ENCODE measurements around the gene GALNT14. TPM values are rescaled to one million over a fixed set of nuclear protein-coding genes. Genes with fewer than 3 reads are reported as not detected.

Gene GALNT14
- total and polyA plus RNA-seq, 8 donors, result 0.93 to 15.6 (median 1.4) TPM; not detected in 3

DNA sequence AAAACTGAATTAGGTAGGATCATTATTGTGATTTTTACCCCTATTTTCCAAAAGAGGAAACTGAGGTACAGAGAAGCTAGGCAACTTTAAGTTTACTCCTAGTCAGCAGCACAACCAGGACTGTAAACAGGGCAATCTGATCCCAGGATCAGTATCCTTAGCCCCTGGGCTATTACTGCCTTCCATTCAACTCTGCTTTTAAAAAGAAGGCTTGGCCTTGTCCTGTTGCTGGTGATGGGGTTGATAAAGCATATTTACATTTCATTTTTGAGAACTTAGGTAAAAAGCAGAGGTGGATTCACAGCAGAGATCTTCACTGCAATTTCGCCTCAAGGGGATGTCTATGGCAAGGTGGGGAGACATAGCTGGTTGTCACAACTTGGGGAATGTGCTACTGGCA, 148.5 kb downstream of the GALNT14 start:
- intact Hi-C loops (cut with DNase I; ENCODE audit: low total_unique reads), result no loop called here
- Histone ChIP-seq H3K4me3 (no peak overlapping the region), H3K27me3 (no peaks in the 10 kb centered on the region), H3K27ac (no peak overlapping the region), H3K4me1 (no peaks in the 10 kb centered on the region), H3K9me3 (no peaks in the 10 kb centered on the region), H3K36me3 (no peaks in the 10 kb centered on the region)
- no peak for DNase-seq
- 70 to 96% (median 87%) methylated on average over 1 of the region's 1 CpG for WGBS, 5 donors
- TF ChIP-seq POLR2A (IDR thresholded peaks at IDR 0.05), result no peak
- TF ChIP-seq, protein P1, sequence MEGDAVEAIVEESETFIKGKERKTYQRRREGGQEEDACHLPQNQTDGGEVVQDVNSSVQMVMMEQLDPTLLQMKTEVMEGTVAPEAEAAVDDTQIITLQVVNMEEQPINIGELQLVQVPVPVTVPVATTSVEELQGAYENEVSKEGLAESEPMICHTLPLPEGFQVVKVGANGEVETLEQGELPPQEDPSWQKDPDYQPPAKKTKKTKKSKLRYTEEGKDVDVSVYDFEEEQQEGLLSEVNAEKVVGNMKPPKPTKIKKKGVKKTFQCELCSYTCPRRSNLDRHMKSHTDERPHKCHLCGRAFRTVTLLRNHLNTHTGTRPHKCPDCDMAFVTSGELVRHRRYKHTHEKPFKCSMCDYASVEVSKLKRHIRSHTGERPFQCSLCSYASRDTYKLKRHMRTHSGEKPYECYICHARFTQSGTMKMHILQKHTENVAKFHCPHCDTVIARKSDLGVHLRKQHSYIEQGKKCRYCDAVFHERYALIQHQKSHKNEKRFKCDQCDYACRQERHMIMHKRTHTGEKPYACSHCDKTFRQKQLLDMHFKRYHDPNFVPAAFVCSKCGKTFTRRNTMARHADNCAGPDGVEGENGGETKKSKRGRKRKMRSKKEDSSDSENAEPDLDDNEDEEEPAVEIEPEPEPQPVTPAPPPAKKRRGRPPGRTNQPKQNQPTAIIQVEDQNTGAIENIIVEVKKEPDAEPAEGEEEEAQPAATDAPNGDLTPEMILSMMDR (IDR thresholded peaks at IDR 0.05), result no peak

DNA sequence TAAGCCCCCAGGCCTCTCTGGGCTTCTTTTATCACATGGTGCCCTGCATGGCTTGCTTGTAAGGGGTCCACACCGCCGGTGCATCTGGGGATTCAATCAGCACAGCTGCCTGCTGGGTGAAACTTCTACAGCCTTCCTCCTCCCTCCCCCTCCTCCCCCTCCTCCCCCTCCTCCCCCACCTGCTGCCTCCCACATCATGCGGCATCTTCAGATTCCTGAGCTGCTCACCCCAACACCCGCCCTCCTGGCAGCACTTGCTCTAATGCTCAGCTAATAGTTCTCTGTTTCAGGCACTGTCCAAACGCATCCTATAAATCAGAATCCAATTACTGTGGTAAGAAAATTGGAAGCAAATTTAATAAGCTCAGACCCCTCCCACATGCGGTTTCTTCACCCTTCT, 150.7 kb downstream of the GALNT14 start:
- TF ChIP-seq POLR2A (IDR thresholded peaks at IDR 0.05) (no peak), POLR2AphosphoS5 (IDR thresholded peaks at IDR 0.05) (no peak), EP300 (IDR thresholded peaks at IDR 0.05) (no peak)
- 63 to 84% (median 72%) methylated on average over 6 of the region's 6 CpGs for WGBS, 5 donors
- no peaks in the 10 kb centered on the region for H3K9me3 ChIP-seq
- peak in 1 of 2 donors; percentile 54 for DNase-seq
- no peaks in the 10 kb centered on the region for H3K4me1 ChIP-seq
- no peaks in the 10 kb centered on the region for H3K36me3 ChIP-seq
- no peak overlapping the region for H3K4me3 ChIP-seq
- H3K27me3 ChIP-seq, result no peaks in the 10 kb centered on the region
- intact Hi-C loops (cut with DNase I; ENCODE audit: low total_unique reads), result no loop called here
- H3K27ac ChIP-seq, result no peak overlapping the region

DNA sequence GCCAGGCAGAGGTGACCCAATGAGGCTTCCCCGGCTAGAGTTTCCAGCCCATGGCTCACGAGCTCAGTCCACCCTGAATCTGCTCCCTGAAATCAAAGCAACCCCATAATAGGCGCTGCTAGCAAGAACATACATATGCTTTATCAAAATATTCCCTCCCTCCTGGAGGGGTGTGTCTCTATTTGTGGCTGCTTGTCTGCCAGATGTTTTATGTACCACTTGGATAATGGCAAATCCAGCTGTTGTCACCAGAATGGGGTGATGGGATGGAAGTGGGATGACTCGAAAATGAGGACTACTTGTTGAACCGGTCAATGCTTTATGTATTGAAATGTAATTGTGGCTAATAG, 152.0 kb downstream of the GALNT14 start:
- intact Hi-C loops (cut with DNase I; ENCODE audit: low total_unique reads), result no loop called here
- Histone ChIP-seq H3K9me3 (no peaks in the 10 kb centered on the region), H3K36me3 (no peaks in the 10 kb centered on the region), H3K4me3 (no peak overlapping the region), H3K27me3 (no peaks in the 10 kb centered on the region), H3K27ac (no peak overlapping the region), H3K4me1 (peaks cover 0 to 5% (median 2%) of the 10 kb centered on the region in 4 donors)
- TF ChIP-seq POLR2AphosphoS5 (IDR thresholded peaks at IDR 0.05) (no peak), POLR2A (IDR thresholded peaks at IDR 0.05) (no peak), EP300 (IDR thresholded peaks at IDR 0.05) (no peak)
- TF ChIP-seq, protein P1 (IDR thresholded peaks at IDR 0.05), result no peak
- DNase-seq, result peak in 1 of 2 donors; percentile 56
- WGBS, 5 donors, result 63 to 79% (median 72%) methylated on average over 5 of the region's 5 CpGs

DNA sequence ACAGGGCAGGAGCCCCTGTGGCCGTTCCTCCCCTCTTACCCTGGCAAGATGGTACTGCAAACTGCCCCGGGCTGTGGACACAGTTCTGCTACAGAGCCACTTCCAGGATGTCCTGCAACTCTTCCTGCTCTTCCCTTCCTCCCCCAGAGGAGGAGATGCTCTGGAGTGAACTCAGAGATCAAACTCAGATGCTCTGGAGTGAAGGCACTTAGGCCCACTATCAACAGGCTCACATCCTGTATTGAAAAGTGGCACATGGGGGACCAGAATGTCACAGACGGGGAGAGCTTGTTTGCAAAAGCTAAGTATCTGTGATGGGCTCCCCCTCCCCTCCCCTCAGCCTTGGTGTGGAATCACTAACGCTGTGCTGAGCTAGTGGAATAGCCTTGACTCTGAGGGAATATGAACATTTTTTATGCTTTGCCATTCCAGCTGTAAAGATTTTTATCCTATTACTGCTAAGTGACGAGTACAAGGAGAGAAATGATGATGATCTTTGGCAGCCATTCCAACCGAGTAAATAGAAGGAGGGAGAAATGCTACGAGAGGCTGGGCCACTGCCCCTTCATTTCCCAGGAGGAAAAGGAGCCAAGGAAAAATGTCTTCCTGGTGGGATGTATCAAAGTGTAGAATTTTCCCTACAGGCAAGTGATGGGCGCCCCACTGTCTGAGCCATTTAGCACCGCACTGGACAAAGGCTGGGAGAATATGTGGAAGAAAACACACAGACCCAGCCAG, 152.6 kb downstream of the GALNT14 start:
- intact Hi-C loops (cut with DNase I; ENCODE audit: low total_unique reads), result no loop called here
- TF ChIP-seq, protein P1 (IDR thresholded peaks at IDR 0.05), result no peak
- TF ChIP-seq POLR2AphosphoS5 (IDR thresholded peaks at IDR 0.05) (no peak), POLR2A (IDR thresholded peaks at IDR 0.05) (no peak), EP300 (IDR thresholded peaks at IDR 0.05) (no peak)
- peak in 1 of 2 donors; percentile 74 for DNase-seq
- Histone ChIP-seq H3K4me1 (peaks cover 0 to 6% (median 3%) of the 10 kb centered on the region in 4 donors), H3K27me3 (no peaks in the 10 kb centered on the region), H3K36me3 (no peaks in the 10 kb centered on the region), H3K4me3 (no peak overlapping the region), H3K27ac (no peak overlapping the region), H3K9me3 (no peaks in the 10 kb centered on the region)
- WGBS, 5 donors, result 56 to 68% (median 60%) methylated on average over 9 of the region's 9 CpGs

DNA sequence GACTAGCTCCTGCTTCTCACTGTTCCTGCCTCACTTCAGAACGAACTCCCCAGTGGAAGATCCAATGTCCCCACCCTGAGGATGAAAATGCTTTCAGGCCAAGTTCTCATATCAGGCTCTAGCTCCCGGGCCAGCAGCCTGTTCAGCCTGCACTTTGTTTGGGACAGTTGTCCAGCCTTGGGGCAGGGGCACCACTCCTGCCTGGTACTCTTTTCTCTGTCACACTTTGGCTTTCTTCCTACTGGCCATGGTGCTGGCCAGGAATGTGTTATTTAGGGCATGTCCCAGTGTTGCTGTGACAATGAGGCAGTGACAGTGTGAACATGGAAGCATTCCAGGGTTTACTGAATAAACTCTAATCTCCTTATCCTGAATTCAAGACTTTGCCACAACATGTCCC, 154.1 kb downstream of the GALNT14 start:
- WGBS, 5 donors, result 45 to 69% (median 56%) methylated on average over 2 of the region's 2 CpGs
- Histone ChIP-seq H3K4me1 (peaks cover 0 to 17% (median 6%) of the 10 kb centered on the region in 4 donors), H3K9me3 (no peaks in the 10 kb centered on the region), H3K4me3 (no peak overlapping the region), H3K36me3 (no peaks in the 10 kb centered on the region), H3K27me3 (no peaks in the 10 kb centered on the region), H3K27ac (no peak overlapping the region)
- no peak for DNase-seq
- TF ChIP-seq POLR2A (IDR thresholded peaks at IDR 0.05), result no peak
- no peak for TF ChIP-seq EP300 (IDR thresholded peaks at IDR 0.05)
- TF ChIP-seq POLR2AphosphoS5 (IDR thresholded peaks at IDR 0.05), result no peak
- TF ChIP-seq, protein P1 (IDR thresholded peaks at IDR 0.05), result no peak
- intact Hi-C loops (cut with DNase I; ENCODE audit: low total_unique reads), result no loop called here
